Activated T-helper 2 cell treated with anti-CD3 and anti-CD28 coated beads, Interferon-gamma antibody, Interleukin-2, Interleukin-4, amounts not matched to agents 10 μg/mL and 5 μg/mL and 100 μg/mL, durations not matched to agents 14 hours and 24 hours and 36 hours (primary cell): ENCODE data around the gene BAG5. TPM values are rescaled to one million over a fixed set of nuclear protein-coding genes. Genes with fewer than 3 reads are reported as not detected.

Source experiments
- DNase-seq: peaks from one replicate; pipeline ENCODE4 v3.0.0; 2021; ENCODE audit warnings: low spot score
- H3K27ac Mint-ChIP-seq: one replicate; pipeline ENCODE4 v1.8.0; 2021; ENCODE audit warnings: mixed read lengths
- H3K27me3 Mint-ChIP-seq: one replicate; pipeline ENCODE4 v1.8.0; 2021; ENCODE audit warnings: low read depth, mixed read lengths
- H3K36me3 Mint-ChIP-seq: one replicate; pipeline ENCODE4 v1.8.0; 2021; ENCODE audit warnings: low read depth, mixed read lengths
- H3K4me1 Mint-ChIP-seq: one replicate; pipeline ENCODE4 v1.8.0; 2021; ENCODE audit warnings: low read depth, mixed read lengths
- H3K4me3 Mint-ChIP-seq: one replicate; pipeline ENCODE4 v1.8.0; 2021; ENCODE audit warnings: low read depth, mild to moderate bottlenecking, moderate library complexity, mixed read lengths
- H3K9me3 Mint-ChIP-seq: one replicate; pipeline ENCODE4 v1.8.0; 2021; ENCODE audit warnings: mixed read lengths
- intact Hi-C: fragments of 100-400 bp; cut with micrococcal nuclease; formaldehyde crosslinking; loops from one replicate; pipeline ENCODE4 v1.15.1; 2023
- total RNA-seq: library from RNA; stranded (reverse); gene quantifications from 2 replicates; pipeline ENCODE4 v1.2.3, GENCODE V29; 2022

BAG5 gene
- total RNA-seq, 1 donor from 2014 or later = 29.2 TPM

- H3K9me3 Mint-ChIP-seq = no peaks in the 10 kb centered on the region
- H3K4me3 Mint-ChIP-seq = no peak overlapping the region
- intact Hi-C loops = no loop called here
- H3K27me3 Mint-ChIP-seq = no peaks in the 10 kb centered on the region
- no peak overlapping the region for H3K27ac Mint-ChIP-seq
- DNase-seq = no peak
- H3K4me1 Mint-ChIP-seq = no peaks in the 10 kb centered on the region
- no peaks in the 10 kb centered on the region for H3K36me3 Mint-ChIP-seq
Observed at GRCh38 chr14:103540821-103541708, 21.4 kb downstream of the BAG5 start.

- Mint-ChIP-seq H3K36me3 (no peaks in the 10 kb centered on the region), H3K27me3 (no peaks in the 10 kb centered on the region), H3K4me3 (no peak overlapping the region), H3K27ac (no peak overlapping the region), H3K4me1 (no peaks in the 10 kb centered on the region), H3K9me3 (no peaks in the 10 kb centered on the region)
- intact Hi-C loops = no loop called here
- DNase-seq = no peak
Observed at GRCh38 chr14:103539056-103539825, 23.2 kb downstream of the BAG5 start.

- no peak for DNase-seq
- Mint-ChIP-seq H3K27me3 (no peaks in the 10 kb centered on the region), H3K9me3 (no peaks in the 10 kb centered on the region), H3K4me3 (no peak overlapping the region), H3K27ac (no peak overlapping the region), H3K36me3 (no peaks in the 10 kb centered on the region), H3K4me1 (no peaks in the 10 kb centered on the region)
- intact Hi-C loops = no loop called here
Observed at GRCh38 chr14:103538291-103539055, 24.0 kb downstream of the BAG5 start.

GRCh38 chr14:103537175-103537990 lies 25.1 kb downstream of the BAG5 start:
- intact Hi-C loops = no loop called here
- no peak for DNase-seq

GRCh38 chr14:103536693-103537092 lies 25.8 kb downstream of the BAG5 start:
- H3K4me1 Mint-ChIP-seq = no peaks in the 10 kb centered on the region
- H3K36me3 Mint-ChIP-seq = no peaks in the 10 kb centered on the region
- intact Hi-C loops = no loop called here
- H3K27me3 Mint-ChIP-seq = no peaks in the 10 kb centered on the region
- no peak for DNase-seq
- no peaks in the 10 kb centered on the region for H3K9me3 Mint-ChIP-seq
- no peak overlapping the region for H3K27ac Mint-ChIP-seq
- no peak overlapping the region for H3K4me3 Mint-ChIP-seq

More at GRCh38 chr14:103537175-103537990, 25.1 kb downstream of the BAG5 start:
- Mint-ChIP-seq H3K27ac (no peak overlapping the region), H3K36me3 (no peaks in the 10 kb centered on the region), H3K27me3 (no peaks in the 10 kb centered on the region), H3K4me3 (no peak overlapping the region), H3K9me3 (no peaks in the 10 kb centered on the region), H3K4me1 (no peaks in the 10 kb centered on the region)

GRCh38 chr14:103535891-103536565 lies 26.4 kb downstream of the BAG5 start:
- no peaks in the 10 kb centered on the region for H3K36me3 Mint-ChIP-seq
- no peak overlapping the region for H3K27ac Mint-ChIP-seq
- no peaks in the 10 kb centered on the region for H3K9me3 Mint-ChIP-seq
- H3K27me3 Mint-ChIP-seq = no peaks in the 10 kb centered on the region
- DNase-seq = no peak
- intact Hi-C loops = no loop called here
- peaks cover 2% of the 10 kb centered on the region for H3K4me1 Mint-ChIP-seq
- no peak overlapping the region for H3K4me3 Mint-ChIP-seq

GRCh38 chr14:103535081-103535890 lies 27.2 kb downstream of the BAG5 start:
- intact Hi-C loops = no loop called here
- Mint-ChIP-seq H3K36me3 (peaks cover 4% of the 10 kb centered on the region), H3K4me1 (peaks cover 3% of the 10 kb centered on the region), H3K27ac (no peak overlapping the region), H3K27me3 (no peaks in the 10 kb centered on the region), H3K4me3 (no peak overlapping the region), H3K9me3 (no peaks in the 10 kb centered on the region)
- no peak for DNase-seq

- intact Hi-C loops = no loop called here
- H3K27ac Mint-ChIP-seq = no peak overlapping the region
- H3K4me1 Mint-ChIP-seq = peaks cover 6% of the 10 kb centered on the region
- no peak overlapping the region for H3K4me3 Mint-ChIP-seq
- DNase-seq = no peak
- no peaks in the 10 kb centered on the region for H3K9me3 Mint-ChIP-seq
- peaks cover 5% of the 10 kb centered on the region for H3K36me3 Mint-ChIP-seq
- no peaks in the 10 kb centered on the region for H3K27me3 Mint-ChIP-seq
Observed at GRCh38 chr14:103534576-103535061, 27.8 kb downstream of the BAG5 start.

- Mint-ChIP-seq H3K9me3 (no peaks in the 10 kb centered on the region), H3K4me1 (peaks cover 6% of the 10 kb centered on the region), H3K27me3 (no peaks in the 10 kb centered on the region), H3K27ac (no peak overlapping the region), H3K36me3 (peaks cover 8% of the 10 kb centered on the region), H3K4me3 (no peak overlapping the region)
- intact Hi-C loops = no loop called here
- no peak for DNase-seq
Observed at GRCh38 chr14:103533999-103534575, 28.4 kb downstream of the BAG5 start.

- DNase-seq = no peak
- Mint-ChIP-seq H3K27ac (no peak overlapping the region), H3K4me1 (peaks cover 6% of the 10 kb centered on the region), H3K9me3 (no peaks in the 10 kb centered on the region), H3K27me3 (no peaks in the 10 kb centered on the region), H3K36me3 (peaks cover 8% of the 10 kb centered on the region), H3K4me3 (no peak overlapping the region)
- intact Hi-C loops = no loop called here
Observed at GRCh38 chr14:103533137-103533998, 29.1 kb downstream of the BAG5 start.
